Lower leg skin (tissue), 3 donors: ENCODE data around the gene GZF1.

Experiments
- CTCF ChIP-seq, 3 donors: fragments of 450-650 bp; IDR thresholded peaks; one replicate each; pipeline ENCODE4 v1.5.1; 2016; ENCODE audit warnings: antibody characterized with exemption in 3 of 3, mild to moderate bottlenecking in 3 of 3, moderate library complexity in 2 of 3
- POLR2A ChIP-seq, 2 donors: fragments of 450-650 bp; IDR thresholded peaks; one replicate each; pipeline ENCODE4 v1.6.1; 2016 to 2017; ENCODE audit warnings: antibody characterized with exemption in 2 of 2, mild to moderate bottlenecking in 1 of 2, moderate library complexity in 1 of 2

DNA sequence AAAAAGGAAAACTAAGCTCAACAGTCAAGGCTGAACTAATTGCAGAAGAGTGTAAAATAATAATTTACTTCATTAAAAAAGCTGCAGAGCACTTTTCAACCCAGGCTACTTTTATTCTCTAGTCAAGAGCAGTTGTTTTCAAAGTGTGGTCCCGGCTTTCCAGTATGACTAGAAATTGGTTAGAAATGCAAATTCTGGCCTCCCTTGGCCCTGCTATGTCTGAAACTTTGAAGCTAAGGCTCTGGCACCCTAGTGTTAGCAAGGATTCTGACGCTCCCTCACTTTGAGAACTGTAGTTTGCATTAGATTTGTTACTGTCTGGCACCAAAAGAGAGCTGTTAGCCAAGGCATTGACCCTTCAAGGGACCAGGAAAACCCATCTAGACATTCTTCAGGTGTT lies 20.9 kb upstream of the GZF1 start:
- TF ChIP-seq POLR2A (IDR thresholded peaks at IDR 0.05): no peak
- TF ChIP-seq CTCF (IDR thresholded peaks at IDR 0.05): no peak
